Urothelium cell line (cell line): Measurements from ENCODE around the gene ERI3.

Experiments used
- DNase-seq: peaks from one replicate; pipeline ENCODE4 v3.0.0; 2011; ENCODE audit warnings: low spot score, mixed read lengths
- FAIRE-seq: peaks from 2 replicates; lab custom pipeline; 2011; peaks lifted over from hg19 to GRCh38; lab: Jason Lieb, UNC

ERI3 gene

GRCh38 chr1:44239961-44240371 is 115.1 kb downstream of the ERI3 start:
- FAIRE-seq: no peak

GRCh38 chr1:44239331-44239960 is 115.6 kb downstream of the ERI3 start:
- FAIRE-seq (no peak), DNase-seq (peak; percentile 20)

More at GRCh38 chr1:44239961-44240371, 115.1 kb downstream of the ERI3 start:
- DNase-seq: no peak

- DNase-seq: no peak
- FAIRE-seq: no peak
These were observed 116.4 kb downstream of the ERI3 start for GRCh38 chr1:44238660-44239059.

GRCh38 chr1:44237721-44238457 is 117.2 kb downstream of the ERI3 start:
- DNase-seq (no peak), FAIRE-seq (no peak)

GRCh38 chr1:44236490-44237272 is 118.4 kb downstream of the ERI3 start:
- DNase-seq: no peak

GRCh38 chr1:44235808-44236207 is 119.2 kb downstream of the ERI3 start:
- DNase-seq (no peak), FAIRE-seq (no peak)

More at GRCh38 chr1:44236490-44237272, 118.4 kb downstream of the ERI3 start:
- FAIRE-seq: no peak

- FAIRE-seq (no peak), DNase-seq (no peak)
These were observed 121.5 kb downstream of the ERI3 start for GRCh38 chr1:44233593-44233992.

- DNase-seq (no peak), FAIRE-seq (no peak)
These were observed 124.3 kb downstream of the ERI3 start for GRCh38 chr1:44230796-44231195.

GRCh38 chr1:44229435-44230167 is 125.5 kb downstream of the ERI3 start:
- no peak for FAIRE-seq
- no peak for DNase-seq

- DNase-seq (no peak), FAIRE-seq (no peak)
These were observed 126.8 kb downstream of the ERI3 start for GRCh38 chr1:44228218-44228617.

GRCh38 chr1:44227211-44227610 is 127.8 kb downstream of the ERI3 start:
- peak; percentile 5 for FAIRE-seq

GRCh38 chr1:44225761-44226160 is 129.3 kb downstream of the ERI3 start:
- FAIRE-seq (no peak), DNase-seq (no peak)

More at GRCh38 chr1:44227211-44227610, 127.8 kb downstream of the ERI3 start:
- no peak for DNase-seq

GRCh38 chr1:44223187-44223610 is 131.9 kb downstream of the ERI3 start:
- FAIRE-seq (no peak), DNase-seq (no peak)

GRCh38 chr1:44222397-44223186 is 132.5 kb downstream of the ERI3 start:
- no peak for FAIRE-seq
- DNase-seq: no peak

- no peak for FAIRE-seq
- no peak for DNase-seq
These were observed 133.3 kb downstream of the ERI3 start for GRCh38 chr1:44221769-44222168.

- no peak for DNase-seq
- FAIRE-seq: peak; percentile 55
These were observed 134.3 kb downstream of the ERI3 start for GRCh38 chr1:44220755-44221154.

- FAIRE-seq: no peak
- no peak for DNase-seq
These were observed 134.9 kb downstream of the ERI3 start for GRCh38 chr1:44220001-44220751.

GRCh38 chr1:44219301-44219626 is 135.8 kb downstream of the ERI3 start:
- no peak for FAIRE-seq
- no peak for DNase-seq

- FAIRE-seq: peak; percentile 40
- no peak for DNase-seq
These were observed 136.4 kb downstream of the ERI3 start for GRCh38 chr1:44218503-44219300.
